Embryonic facial prominence (tissue), 1 donor: ENCODE data around the gene SLC17A2.

Source experiments
- DNase-seq: peaks from one replicate; pipeline ENCODE4 v3.0.0-alpha.2; 2016; ENCODE audit errors: extremely low spot score

SLC17A2 gene, protein sequence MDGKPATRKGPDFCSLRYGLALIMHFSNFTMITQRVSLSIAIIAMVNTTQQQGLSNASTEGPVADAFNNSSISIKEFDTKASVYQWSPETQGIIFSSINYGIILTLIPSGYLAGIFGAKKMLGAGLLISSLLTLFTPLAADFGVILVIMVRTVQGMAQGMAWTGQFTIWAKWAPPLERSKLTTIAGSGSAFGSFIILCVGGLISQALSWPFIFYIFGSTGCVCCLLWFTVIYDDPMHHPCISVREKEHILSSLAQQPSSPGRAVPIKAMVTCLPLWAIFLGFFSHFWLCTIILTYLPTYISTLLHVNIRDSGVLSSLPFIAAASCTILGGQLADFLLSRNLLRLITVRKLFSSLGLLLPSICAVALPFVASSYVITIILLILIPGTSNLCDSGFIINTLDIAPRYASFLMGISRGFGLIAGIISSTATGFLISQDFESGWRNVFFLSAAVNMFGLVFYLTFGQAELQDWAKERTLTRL

DNA sequence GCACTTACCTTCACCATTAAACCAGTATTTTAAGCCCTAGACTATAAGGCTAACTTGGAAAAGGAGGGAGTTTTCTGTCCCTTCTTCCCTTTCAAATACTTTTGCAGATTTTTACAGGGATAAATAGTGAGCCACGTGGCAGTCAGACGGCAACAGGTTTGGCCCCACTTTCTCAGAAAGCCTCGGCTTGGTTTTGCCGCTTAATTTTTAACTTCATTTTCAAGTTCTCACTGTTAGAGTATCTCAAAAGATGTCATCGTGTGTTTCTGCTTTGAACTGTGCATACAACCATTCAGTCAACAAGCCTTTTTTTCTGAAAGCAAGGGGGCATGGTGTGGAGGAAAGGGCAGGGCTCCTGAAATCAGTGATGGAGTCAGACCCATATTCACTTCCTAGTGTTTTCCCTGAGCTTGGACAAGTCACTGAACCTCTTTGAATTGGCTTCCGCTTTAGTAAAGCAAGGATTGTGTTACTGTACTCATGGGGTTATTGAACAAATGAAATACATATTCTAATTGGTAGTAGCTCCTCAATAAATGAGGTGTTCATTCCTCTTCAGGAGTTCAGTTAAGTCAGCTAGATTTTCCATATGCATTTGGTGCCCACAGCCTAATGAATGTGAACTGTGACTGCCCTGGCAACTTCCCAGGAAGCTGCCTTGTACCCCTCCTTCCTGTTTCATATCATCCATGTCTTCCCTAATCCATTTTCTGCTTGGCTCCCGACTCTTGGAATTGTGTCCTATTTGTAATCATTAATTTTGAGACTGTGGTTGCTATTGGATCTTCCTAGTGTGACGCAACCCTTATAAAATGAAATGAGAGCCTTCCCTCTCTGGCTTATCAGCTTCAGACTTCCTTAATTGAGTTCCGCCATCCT lies at the start of gene SLC17A2:
TSS of gene SLC17A2 (minus strand) at position 160 of the 879 bp plus-strand sequence. CDS start 4,895 bp downstream, outside the sequence.
- no peak for DNase-seq

DNA sequence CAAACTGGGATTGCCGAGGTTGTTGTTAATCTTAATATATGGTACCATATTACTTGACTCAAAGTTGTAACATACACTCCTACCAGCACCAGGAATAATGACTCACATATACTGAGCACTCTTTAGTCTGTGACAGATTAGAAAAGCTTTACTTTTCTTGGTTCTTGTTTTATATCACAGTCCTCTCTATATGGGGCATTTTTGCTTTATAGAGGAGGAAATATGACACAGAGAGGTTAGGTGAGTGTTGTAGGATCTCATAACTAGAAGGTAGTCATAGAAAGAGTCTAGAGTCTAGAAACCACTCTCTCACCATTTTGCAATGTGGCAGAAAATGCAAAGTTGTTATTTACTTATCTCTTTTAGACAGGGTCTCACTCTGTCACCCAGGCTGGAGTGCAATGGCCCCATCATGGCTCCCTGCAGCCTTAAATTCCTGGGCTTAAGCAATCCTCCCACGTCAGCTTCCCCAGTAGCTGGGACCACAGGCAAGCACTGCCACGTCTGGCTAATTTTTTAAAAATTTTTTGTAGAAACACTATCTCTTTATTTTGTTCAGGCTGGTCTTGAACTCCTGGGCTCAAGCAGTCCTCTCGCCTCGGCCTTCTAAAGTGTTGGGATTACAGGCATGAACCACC lies 45.6 kb upstream of the SLC17A2 start:
- no peak for DNase-seq

DNA sequence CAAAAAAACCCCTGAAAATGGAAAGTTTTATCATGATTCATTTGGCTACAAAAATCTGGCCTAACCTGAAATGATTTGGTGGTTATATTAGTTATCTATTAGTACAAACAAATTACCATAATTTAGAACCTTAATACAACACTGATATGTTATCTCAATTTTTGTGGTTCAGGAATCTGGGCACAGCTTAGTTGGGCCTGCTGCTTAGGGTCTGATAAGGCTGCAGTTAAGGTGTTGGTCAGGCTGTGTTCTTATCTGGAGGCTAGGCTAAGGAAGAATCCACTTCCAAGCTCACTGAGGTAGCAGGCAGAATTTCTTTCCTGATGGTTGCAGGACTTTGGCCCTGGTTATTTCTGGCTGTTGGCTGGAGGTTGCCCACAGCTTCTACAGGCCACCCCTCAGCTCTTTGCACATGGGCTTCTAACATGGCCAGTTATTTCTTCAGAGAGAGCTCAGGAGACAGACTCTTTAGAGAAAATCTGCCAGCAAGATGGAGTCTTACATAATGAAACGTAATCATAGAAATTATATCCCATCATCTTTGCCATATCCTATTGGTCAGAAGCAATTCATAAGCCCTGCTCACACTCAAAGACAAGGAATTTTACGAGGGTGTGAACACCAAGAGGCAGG lies 43.5 kb upstream of the SLC17A2 start:
- DNase-seq: no peak

DNA sequence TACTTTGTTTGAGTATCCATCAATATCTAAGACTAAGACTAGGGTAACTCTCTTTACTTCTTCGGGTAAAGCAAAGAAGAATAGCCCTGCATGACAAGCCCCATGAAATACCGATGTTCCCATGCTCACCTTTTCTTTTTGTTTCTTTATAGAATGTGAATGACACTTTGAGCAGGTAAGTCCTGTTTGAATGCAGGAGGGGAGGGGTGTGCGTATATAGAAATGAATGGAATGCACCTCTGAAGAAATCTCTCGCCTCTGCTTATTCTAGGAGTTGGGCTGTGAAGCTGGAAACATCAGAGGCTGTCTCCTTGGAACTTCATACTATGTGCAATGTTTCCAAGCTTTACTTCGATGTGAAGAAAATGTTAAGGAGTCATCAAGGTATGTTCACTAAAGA lies 42.4 kb upstream of the SLC17A2 start:
- DNase-seq: no peak

DNA sequence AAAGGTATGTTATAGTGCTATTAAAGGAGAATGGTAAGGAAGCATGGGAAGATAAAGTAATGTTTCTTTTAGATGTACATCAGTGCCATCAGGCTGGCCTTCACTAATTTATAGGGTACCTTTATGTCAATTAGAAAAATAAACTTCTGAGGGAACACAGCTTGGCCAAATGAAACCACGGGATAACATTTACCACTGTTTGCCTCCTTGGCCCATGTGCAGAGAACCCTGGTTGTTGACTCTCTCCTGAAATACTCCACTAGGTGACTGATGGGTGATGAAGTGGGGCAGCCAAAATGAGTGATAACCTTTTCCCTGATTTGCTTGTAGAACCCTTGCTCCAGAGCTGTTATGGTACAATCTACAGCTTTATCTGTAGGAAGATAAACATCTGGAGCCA lies 41.6 kb upstream of the SLC17A2 start:
- no peak for DNase-seq

DNA sequence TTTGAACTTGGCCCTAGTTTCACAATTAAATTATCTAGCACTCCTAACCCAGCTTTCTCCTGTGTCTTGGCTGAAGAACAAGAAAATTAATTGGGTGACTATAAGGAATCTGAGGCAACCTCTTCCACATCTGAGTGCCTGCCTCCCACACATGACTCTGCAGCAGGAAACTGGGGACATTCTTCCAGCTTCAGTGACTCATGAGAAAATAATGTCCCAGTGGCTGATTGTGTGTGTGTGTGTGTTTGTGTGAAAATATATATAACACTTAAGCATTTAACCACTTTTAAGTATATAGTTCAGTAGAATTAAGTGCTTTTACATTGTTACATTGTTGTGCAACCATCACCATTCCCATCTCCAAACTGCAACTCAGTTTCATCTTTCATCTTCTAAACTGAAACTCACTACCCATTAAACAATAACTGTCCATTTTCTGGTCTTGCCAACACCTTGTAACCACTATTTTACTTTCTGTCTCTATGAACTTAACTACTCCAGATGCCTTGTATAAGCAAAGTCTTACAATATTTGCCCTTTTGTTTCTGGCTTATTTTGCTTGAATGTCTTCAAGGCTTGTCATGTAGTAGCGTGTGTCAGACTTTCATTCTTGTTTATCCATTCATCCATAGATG lies 40.8 kb upstream of the SLC17A2 start:
- no peak for DNase-seq

DNA sequence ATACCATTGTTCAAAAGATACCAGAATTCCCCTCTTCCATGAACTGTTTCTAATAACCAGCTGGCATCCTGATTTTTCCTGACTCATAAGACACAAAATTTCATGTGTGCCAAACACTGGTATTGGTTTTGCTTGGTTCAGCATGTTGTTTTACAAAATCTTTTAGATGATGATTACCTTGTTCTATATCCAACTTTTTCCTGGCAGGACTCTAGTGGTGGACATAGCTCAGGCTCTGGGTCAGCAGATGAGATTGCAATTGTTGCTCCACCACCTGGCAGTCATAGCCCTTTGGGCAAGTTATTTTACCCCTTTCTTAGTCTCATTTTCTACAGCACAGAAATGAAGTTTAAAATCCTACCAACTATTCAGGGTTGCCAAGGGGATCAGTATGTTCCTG lies 38.3 kb upstream of the SLC17A2 start:
- no peak for DNase-seq

DNA sequence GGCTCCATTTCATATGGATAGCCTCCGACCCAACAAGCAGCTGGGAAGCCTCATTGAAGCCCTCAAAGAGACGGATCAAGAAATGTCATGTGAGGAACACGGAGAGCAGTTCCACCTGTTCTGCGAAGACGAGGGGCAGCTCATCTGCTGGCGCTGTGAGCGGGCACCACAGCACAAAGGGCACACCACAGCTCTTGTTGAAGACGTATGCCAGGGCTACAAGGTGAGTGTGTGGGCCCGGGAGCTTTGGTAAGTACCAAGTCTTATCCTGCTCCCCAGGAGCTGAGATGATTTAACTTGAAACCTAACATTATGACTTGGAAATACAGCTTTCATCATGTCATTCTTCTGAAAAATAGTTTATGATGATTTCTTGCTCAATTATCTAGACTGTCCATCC lies 36.2 kb upstream of the SLC17A2 start:
- DNase-seq: no peak

DNA sequence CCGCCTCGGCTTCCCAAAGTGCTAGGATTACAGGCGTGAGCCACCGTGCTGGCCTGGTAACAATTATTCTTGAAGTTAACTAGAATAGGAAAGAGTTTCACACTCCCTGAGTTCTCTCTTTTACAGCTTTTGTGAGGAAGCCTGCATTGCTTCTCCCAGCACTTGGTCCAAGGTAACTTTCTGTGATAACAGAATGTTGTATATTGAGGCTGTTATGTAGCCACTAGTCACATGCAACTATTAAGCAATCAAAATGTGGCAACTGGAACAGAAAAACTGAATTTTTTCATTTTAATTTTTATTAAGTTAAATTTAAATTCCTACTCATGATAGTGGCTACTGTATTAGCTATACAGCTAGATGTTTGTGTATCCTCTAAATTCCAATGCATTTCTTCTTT lies 34.6 kb upstream of the SLC17A2 start:
- no peak for DNase-seq

DNA sequence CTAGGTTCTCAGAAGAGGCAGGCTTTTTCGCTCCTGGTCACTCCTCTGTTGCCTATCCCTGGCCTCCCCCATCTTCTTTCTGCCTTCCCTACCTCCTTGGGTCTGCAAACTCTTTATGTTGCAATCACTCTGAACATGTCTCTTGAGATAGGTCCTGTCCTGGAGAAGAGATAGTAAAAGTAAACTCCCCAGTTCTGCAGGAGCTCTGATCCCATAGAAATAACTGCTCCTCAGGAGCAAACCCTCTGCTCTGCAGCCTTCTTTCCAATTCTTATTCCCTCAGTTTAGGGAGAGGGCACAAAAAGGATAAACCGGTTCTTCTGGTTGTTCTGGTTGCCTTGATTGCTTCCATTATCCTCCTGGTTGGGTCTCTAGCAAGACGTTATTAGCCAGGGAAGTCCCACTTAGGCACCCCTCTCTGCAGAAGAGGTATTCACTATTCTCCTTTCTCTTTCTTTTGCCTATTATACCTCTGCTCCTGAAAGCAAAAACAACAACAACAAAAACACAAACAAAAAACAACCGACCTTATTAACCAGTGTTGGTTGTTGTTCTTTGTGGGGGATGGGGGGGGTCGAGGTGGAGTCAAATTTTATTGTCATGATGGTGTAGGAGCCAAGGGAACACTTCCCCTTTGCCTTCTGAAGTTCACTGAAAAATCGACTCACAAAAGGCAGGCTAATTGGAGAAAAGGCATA lies 33.1 kb upstream of the SLC17A2 start:
- DNase-seq: no peak

DNA sequence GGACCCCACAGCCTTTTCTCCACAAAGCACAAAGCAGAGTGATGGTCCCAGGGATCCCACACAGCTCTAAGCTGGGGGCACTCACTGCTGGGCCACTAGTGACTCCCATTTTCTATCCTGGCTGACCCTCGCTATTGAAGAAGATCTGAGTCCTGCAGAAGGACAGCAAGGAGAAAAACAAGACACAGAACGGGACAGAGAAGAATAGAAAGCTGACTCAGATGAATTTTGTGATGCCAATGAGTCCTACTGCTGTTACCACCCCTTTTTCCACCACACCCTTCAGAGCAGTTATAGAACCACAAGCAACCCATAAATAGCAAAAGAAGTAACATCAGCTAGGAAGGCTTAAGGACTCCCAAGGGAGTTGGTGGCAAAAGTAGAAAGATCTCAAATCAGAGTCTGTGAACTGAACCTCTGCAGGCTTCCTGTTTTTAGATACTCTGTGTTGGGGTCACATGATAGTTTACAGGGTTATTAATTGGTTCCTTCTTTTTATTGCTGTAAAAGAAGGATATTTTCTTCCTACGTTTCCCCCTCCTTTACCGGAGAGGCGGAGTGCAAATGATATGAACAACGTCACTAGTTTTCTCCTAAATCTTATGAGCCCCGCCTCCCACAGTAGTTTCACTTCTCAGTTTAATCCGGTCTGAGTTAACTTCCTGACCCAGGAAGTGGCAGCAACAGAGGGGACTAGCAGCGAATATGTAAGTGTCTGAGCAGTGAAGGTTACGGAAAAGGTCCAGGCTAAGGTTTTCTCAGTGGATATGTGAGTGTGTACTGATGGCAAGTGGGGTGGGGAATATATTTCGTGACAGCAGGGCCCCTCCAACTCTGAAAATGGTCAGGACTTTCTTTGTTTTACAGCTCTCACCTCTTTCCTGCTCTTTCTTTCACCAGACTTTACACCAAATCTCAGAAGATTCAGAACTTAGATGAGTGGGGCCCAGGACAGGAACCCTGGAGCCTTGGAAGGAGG lies 31.9 kb upstream of the SLC17A2 start, which contains the start of gene TRIM38:
TSS of gene TRIM38 (plus strand) at position 654 of the 979 bp plus-strand sequence. CDS start 3,721 bp downstream, outside the sequence.
- peak; percentile 72 for DNase-seq

DNA sequence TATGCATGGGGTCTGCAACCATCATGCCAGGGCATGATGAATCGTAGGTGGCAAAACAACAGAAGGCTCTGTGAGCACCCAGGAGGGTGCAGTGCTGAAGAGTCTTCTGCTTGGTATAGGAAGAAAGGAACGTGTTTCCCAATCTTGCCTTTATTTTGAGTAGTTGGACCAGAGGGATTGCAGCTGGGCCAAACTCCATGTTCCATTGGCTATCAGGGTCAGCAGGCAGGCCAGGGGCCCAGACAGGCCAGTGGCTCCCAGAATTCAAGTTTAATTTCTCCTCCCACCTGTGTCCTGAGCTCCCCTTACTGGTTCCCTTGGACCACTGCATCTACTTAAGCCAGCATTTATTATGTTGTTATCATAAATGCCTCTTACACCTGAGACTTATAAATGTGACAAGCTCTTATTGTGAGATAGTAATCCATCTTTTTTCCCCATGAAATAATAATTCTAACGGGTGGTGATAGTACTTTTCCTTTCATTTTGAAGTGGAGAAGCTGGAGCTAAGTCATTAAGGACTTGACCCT lies 31.2 kb upstream of the SLC17A2 start:
- DNase-seq: no peak

DNA sequence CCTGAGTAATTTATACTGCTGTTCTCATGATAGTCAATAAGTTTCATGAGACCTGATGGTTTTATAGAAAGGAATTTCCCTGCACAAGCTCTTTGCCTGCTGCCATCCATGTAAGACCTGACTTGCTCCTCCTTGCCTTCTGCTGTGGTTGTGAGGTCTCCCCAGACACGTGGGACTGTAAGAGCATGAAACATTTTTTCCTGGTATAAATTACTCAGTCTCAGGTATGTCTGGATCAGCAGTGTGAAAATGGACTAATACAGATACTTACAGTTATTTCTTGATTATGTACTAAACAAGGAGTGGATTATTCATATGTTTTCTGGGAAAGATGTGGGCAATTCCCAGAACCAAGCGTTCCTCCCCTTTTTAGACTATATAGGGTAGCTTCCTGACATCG lies 30.2 kb upstream of the SLC17A2 start:
- DNase-seq: no peak

DNA sequence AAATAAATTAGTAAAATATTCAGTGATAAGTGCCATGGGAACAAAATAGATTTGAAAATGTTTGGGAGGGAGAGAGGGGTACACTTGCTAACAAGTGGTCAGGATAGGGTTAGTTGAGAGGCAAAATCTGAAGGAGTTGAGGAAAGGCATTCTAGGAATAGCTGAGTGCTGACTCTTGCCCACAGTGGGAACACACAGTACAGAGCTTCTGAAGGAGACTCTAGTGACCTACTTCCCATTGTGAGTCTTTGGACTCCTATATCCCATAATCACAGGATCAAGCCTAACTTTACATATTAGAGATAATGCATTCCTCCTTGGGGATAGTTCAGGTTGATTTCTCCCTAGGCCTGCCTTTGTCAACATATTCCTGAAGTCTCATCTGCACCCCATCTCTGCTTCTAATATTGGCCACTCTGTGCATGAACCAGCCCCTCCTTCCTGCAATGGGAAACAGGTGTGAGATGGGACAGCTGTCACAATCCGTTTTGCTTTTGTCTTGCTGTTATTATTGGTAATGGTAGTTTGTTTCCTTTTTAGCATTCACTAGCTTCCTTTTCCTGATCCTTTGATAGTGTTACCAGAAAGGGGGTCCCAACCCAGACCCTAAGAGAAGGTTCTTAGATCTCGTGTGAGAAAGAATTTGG lies 29.5 kb upstream of the SLC17A2 start:
- no peak for DNase-seq

DNA sequence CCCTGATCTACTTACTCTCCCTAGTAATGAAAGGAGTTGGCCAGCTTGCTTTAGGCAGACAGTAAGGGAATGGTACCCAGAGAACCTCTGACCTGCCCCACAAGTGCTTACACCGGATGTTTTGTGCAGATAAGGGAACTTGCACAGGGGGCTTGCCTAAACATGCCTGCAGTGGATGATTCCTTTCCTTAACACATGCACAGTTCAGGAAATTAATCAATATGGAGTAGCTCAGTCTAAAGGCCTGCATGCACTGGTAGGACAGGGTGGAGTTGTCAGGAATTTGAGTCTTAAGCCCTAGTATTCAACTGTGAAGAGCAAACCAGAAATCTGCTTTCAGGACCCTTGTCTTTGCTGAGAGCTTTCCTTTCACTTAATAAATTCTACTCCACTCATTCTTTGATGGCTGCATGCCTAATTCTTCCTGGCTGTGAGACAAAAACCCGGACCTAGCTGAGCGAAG lies 28.2 kb upstream of the SLC17A2 start:
- DNase-seq: no peak

DNA sequence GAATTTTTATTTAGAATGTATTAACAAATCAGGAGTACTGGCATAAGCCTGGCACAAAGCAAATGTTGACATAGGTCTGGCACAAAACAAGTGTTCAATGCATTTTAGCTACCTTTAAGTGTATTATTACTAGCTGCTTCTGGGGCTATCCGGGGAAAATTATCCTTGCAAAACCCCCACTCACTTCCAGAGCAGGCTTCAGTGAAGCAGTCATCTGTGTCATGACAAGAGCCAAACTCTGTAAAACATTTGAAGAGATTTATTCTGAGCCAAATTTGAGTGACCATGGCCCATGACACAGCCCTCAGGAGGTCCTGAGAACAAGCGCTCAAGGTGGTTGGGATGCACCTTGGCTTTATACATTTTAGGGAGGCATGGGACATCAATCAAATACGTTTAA lies 25.7 kb upstream of the SLC17A2 start:
- DNase-seq: no peak

DNA sequence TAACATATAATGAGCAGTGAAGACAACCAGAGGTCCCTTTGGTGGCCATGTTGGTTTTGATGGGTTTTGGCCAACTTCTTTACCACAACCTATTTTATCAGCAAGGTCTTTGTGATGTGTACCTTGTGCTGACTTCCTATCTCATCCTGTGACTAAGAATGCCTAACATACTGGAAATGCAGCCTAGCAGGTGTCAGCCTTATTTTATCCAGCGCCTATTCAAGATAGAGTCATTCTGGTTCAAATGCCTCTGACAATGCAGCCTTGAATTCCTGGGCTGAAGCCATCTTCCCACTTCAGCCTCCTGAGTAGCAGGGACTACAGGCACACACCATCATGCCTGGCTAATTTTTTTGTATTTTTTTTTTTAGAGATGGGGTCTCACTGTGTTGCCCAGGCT lies 24.3 kb upstream of the SLC17A2 start:
- no peak for DNase-seq

DNA sequence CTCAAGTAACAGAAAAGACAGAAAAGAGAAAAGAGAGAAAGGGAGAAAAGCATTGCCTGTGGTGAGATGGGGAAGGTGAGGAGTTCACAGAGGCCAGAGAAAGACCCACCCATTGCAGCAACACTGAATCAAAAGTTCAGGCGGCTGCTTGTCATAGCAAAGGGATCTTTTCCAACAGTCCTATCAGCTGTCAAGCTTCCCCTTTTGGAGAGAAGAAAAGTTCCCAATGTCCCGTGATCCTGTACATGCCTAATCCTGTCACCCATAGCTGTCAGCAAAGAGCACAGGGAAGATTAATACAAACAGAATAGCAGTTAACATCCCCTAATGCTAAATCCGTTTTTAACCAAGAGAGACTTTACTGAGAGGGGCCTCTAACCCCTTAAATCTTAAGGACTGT lies 23.2 kb upstream of the SLC17A2 start:
- no peak for DNase-seq
